ENCODE results near the gene CEACAM4.

DNA sequence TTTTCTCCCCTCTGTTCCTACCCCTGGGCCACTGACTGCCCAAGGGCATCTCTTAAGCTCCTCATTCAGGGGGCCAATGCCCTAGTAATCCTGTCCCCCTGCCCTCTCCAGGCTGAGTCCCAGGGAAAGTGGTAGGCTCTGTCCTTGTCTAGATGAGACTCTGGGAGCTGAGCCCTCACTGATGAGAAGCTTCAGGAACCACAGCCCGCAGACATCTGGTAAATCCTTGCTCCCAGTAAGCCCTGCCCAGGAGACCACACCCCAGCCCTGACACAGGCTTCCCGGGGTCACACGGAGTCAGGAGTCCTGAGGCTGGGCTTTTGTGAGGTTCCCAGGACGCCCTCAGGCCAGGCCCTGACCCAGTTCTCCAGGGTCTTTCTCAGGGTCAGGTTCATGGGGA lies 1.9 kb downstream of the CEACAM4 start:
- TF ChIP-seq CTCF (IDR thresholded peaks at IDR 0.05; ENCODE audit: poor library complexity), result no peak
- TF ChIP-seq EZH2 (IDR thresholded peaks at IDR 0.05; ENCODE audit: borderline replicate concordance), result no peak
- TF ChIP-seq EZH2phosphoT487 (IDR thresholded peaks at IDR 0.05; ENCODE audit: low read depth, severe bottlenecking, unreplicated experiment), result no peak

Data from hepatocyte (in vitro differentiated cells).